SKM-1 treated with dmso at 0.1 percent for 144 hours (cell line): Measurements from ENCODE around the gene METTL6.
"Not testable (repeated sequence)": the region's sequence is repeated elsewhere in the genome, so short reads cannot be mapped to it uniquely, and the experiment has no call there.

Experiments used
- DNase-seq: peaks from one replicate; lab custom pipeline; 2025; ENCODE audit not compliant: unreplicated experiment; lab: John Stamatoyannopoulos, UW

METTL6 gene

DNA sequence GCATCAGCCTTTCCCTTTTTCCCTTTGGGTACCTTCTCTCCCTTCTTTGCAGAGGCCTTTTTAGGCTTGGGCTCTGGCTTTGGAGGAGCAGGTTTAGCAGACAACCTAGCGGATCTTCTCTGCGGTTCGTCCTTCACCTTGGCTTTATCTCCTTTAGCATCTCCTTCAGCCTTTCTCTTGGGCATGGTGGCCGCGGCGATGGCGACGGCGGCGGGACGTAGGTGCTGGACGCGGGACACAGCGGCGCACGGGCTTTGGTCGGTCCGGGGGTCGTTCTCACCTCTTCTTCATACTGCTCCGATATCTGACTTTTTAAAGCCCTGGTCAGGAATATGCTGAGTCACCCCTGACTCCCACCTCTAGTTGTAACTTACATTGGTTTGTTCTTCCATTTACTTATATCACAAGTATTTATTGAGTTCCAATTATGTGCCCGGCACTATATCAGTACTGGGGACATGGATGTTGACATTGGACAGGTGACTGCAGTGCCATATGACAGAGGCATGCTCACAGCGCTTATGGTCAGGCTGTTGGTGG, 51.8 kb downstream of the METTL6 start:
- no peak for DNase-seq

DNA sequence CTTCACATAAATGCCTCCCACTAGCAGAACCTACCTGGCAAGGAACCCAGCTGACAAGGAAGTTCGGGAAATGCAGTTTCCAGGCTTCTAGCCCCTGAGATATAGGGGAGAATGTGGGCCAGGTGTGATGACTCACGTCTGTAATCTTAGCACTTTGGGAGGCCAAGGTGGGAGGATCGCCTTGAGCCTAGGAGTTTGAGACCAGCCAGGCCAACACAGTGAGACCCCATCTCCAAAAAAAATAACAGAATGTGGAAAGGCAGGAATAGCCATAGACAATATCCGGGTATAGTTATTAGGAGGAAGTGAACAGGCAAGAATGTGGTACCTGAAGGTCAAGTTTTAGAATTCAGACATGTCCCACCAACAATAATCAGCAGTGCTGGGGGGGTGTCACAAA, 54.4 kb downstream of the METTL6 start:
- no peak for DNase-seq

- no peak for DNase-seq
Observed at GRCh38 chr3:15368561-15369135, 58.7 kb downstream of the METTL6 start.

DNA sequence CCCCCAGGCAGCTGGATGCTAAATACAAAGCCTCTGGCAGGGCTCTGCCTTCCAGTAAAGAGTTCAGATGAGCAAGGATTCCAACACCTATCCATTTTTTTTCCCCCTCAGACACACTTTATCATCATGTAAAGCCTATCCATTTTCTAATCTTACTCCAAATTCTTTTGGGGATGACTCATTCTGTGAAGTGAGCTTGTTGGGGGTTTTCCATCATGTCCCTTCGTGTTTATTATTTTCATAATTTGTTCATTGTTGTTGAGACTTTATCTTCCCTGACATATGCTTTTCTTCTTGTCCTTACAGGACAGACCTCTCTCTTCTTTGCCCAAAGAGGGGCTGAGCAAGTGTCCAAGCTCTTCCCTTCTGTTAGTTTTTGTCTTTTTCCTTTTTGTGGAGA, 60.3 kb downstream of the METTL6 start:
- no peak for DNase-seq

DNA sequence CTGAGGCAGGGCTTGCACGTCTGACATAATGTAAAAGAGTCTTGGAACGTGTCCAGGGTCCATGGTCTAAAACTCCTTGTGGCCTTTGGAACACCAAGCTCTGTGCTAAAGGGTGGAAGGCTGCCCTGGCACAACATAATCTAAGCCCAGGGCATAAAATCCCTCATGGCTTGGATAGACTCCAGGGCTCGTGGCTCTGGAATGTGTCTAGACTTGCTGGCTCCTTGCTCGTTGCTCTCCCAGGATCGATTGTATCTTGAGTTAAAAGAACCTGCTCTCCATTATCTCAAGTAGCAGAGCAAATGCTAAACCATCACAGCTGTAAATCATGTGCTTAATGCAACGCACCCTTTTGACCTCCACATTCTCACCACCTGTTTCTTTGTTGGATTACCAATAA, 63.3 kb downstream of the METTL6 start:
- DNase-seq, result not testable (repeated sequence)

DNA sequence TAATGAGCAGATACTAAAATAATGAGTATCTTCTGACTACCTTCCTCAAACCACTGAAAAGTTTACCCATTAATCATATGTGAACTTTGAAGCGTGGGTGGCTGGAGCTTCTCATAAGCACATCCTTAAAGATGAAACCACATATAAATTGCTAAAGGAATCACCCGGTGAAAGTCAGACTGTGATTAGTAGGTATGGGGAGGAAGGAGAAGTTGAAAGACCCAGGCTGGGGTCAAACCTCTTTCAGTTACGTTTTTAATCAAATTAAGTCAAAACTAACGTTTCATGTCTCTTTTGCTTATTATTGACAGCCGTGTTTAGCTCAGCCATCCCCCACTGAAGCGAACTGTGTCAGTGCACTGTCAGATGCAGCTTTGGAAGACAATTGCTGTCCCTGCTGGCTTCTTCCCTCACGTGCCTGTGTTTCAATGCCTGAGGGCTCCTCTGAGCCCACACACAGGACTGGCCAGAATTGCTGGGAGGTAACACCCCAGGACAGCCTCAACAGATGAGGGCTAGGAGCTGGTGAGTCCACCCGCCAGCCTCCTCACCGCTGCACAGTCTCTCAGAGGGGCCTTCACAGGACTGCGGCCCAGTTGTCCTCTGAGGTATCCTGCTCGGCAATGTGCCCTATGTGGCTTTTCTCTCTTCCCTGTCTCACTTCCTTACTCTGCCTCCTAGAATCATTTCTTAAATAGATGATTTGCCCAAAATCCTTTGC, 65.7 kb downstream of the METTL6 start:
- no peak for DNase-seq

DNA sequence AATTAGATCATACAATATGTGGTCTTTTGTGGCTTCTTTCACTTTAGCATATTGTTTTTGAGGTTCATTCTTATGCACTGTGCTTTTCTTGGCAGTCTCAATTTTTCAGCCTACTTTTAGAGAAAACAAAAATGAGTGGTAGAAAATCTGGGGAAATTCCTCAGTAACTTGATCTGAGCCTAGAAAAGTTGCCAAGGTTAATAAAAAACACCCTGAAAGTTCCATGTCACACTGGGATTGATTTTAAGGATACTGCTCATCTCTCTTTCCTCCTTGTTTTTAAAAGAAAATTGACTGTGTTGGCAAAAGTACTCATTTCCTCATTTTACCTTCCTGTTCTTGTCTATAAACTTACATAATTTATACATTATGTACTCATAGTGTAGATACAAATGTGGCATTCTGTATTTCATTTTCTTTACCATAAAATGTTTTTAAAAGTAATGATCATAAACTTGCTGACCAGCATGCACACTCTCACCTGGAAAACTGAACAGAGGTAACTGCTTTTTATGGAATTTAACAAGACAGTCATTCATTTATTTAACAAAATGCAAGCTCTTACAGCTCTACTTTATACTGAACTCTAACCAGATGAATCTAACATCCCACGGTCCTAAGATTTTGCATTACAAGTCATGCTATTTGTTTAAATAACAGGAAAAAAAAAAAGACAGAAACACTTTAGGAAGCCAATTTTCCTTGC, 66.4 kb downstream of the METTL6 start:
- DNase-seq, result no peak
